DMS53 treated with DMSO at 0.1 percent for 48 hours (cell line): ENCODE data around the gene ZNF618.

ENCODE experiments used
- DNase-seq: peaks from one replicate; lab custom pipeline; 2025; ENCODE audit not compliant: unreplicated experiment; lab: John Stamatoyannopoulos, UW

ZNF618 gene

DNA sequence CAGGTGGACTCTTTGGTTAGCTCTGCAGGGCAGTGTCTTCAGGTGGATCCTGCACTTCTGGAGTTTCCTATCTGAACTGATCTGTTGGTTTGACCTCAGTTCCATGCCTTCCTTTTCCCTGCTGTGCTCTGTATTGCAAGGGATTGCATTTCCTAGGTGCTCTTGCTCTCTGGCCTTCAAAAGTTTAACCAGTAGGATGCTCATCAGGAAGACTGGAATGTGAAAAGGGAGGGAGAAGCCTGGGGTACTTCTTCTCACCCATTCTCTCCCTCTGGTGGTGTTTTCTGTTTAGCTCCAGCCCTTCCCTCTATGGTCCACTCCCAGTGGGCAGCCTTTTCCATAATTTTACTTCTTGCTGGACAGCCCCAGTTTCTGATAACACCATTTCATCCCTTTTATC is 78.5 kb downstream of the ZNF618 start:
- no peak for DNase-seq

DNA sequence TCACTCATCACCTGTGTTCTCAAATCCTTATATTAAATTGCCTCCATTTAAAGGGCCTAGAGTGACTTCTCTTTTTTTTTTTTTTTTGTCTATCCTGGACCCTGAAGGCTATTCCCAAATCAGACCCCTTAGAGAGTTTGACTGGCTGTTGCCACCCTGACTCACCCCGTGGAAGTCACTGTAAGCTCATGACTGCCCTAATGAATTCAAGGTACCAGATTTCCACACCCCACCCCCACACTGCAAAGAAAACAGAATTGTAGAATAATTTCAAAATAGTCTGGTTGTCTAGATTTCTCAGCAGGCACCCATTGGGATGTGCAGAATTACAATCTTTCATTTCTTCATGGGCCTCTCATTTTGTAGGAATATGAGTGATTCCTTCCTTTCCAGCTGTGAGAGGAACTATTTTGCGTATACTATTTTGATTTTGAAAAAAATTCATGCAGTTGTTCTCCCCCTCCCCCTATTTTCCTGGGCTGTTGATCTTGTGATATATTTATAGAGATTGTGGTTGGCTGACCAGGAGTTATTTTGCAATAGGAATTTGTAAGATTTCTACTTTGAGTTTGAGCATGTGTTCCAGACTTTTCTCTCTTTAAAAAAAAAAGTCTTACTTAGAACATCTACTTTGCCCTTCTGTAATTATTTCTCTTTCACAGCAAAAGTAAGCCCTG is 79.1 kb downstream of the ZNF618 start:
- no peak for DNase-seq

DNA sequence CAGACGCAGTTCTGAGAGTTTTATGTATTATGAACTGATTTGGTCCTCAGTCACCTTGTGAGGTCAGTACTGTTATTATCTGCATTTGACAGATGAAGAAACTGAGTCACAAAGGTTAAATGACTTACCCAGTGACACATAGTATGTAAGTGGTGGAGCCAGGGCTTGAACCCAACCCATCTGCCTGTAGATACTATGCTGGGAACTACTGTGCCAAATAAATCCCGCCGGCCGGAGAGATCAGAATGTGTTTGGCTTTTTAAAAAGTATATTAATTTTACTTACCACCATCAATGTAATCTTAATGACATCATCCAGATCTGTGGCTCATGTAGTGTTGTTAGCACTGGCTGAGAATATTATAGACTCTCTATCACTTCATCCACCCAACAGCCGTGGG is 80.8 kb downstream of the ZNF618 start:
- no peak for DNase-seq

DNA sequence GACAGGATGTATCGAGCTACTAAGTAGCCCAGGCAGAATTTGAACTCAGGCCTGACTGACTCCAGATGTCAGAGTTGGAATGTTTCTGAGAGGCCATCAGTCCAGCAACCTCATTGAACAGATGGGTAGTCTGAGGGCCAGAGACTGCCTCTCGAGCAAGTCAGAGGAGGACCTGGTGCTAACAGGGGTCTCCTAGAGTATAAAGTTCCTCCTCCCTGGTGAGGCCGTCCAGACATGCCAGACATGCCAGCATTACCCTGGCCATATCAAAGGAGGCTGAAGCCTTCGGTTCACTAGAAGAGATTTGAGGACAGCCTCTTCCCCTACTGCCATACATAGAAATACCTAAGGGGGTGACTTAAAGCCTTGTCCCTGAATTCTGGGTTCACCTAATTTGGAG is 81.2 kb downstream of the ZNF618 start:
- DNase-seq, result no peak

DNA sequence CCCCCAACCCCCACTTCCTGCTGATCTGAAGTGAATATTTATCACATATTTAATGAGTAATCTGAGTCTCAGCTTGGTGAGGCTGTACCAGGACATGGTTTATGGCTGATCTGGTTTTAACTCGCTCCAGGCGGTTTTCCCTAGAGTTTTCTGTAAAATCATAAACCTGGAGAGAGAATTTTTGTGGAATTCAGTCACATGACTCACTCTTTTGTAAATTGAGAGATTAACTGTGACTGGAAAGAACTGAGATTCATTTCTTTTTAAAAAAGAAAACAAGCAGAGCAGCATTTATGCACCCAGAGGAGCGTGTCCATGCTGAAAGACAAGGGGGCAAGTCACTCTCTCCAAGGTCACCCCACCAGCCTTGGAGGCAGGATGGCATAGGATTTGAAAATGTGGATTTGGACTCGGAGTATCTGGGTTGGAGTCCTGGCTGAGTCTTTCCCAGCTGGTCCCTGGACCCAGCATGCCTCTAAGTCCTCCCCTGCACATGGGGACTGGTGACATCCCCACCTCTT is 81.8 kb downstream of the ZNF618 start:
- DNase-seq, result no peak

DNA sequence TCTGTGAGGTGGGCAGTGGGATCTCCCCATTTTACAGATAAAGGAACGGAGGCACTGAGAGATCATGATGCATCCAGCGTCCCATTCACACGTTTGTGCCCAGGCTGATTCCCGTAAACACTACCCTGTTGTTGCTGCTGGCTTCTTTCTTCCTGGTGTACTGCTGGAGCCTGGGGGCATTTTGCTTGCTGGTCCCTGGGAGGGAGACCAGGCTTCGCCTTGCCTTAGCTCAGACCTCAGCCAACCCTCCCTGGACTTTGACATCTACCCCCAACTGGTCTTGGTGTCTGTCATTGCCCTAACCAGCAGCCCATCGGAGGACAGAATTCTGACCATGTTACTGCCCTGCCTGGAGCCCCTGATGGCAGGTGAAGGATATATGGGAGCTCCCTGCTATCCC is 82.4 kb downstream of the ZNF618 start:
- DNase-seq, result no peak

DNA sequence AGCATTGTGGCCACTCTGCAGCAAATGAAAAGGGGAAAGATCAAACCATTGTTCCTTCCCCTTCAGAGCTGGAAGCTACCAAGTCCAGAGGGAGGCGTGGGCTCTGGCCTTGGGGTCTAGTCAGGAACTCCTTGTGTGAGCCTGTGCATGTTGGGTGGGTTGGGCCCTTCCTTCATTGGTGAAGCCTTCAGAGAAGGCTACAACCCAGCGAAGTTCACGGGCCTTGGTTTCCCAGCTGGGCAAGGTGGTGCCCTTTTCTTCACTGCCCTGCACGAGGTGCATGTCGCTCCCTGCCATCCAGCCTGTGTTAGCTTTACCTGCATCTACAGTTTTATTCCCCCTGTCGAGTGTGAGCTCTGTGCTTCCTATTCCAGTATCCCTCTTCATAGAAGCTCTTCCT is 84.7 kb downstream of the ZNF618 start:
- no peak for DNase-seq

DNA sequence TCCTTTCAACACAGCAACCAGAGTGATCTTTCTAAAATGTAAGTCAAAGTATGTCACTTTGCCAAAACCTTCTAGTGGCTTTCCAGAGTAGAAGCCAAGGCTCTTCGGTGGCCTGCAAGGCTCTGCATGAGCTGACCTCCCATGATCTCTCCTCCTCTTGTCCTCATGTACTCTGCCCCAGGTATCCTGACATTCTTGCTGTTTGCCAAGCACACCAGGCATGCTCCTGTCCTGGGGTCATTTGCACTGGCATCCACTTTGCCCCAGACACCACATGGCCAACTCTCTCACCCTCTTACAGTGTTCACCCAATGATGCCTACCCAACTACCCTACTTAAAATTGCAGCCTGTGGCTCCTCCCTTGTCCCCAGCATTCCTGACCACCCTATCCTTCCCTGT is 86.3 kb downstream of the ZNF618 start:
- DNase-seq, result no peak

DNA sequence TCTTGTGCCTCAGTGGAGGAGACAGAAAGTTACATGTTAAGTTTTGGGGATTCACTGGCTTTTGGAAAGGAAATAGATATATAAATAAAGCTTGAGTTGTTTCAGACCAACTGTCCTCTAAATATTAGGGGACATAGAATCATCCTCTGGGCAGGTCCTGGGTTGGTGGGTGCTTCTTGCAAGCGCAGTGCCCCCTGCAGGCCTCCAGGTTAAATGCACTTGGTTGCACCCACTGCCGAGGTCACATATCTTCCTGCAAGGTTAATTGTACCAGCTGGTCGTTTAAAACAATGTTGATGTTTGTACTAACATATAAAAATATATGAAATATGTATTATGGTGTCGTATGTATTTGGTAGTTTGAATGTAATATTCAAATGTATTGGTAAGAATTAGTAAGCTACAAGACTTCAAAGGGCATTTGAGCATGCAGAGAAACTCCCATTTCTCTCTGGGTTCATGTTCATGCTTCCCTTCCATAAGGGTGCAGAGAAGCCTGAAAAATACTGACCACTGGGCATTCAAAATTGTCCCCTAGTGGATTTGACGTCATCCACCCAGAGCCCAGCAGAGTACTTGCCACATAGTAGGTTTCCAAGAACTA is 87.0 kb downstream of the ZNF618 start:
- peak; percentile 36 for DNase-seq

DNA sequence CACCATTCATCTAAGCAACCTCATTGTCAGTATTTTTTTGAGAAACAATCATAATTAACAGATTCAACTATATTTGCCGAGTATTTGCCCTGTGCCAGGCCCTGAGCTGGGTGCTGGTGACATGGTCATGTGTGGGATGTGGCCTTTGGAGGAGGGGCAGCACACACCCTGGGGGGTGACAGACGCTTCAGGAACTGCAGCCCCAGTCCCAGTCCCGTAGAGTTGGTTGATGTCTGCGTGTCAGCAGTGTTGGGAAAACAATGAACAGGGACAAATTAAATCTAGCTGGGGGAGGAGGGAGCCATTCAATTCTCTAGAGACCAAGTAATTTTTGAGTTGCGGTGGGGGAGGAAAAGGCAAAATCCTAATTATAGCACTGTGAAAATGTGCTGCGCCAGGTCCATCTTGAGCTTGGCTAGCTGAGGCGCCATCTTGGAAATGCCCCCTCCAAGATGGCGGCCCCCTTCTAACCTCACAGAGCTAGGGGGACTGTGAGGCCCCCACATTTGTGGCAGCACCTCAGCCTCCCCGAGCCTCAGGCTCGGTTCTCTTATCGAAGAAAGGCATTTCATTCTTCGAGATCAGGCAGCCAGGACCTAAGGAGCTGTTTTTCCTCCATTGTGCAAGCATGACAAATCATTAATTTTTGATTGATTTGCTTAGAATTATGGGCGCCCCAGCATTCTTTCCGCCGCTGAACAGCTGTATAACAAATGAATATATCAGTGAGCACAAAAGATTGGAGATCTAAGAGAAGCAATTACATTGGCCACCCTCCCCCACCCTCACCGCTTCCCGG is 87.8 kb downstream of the ZNF618 start:
- DNase-seq, result no peak

DNA sequence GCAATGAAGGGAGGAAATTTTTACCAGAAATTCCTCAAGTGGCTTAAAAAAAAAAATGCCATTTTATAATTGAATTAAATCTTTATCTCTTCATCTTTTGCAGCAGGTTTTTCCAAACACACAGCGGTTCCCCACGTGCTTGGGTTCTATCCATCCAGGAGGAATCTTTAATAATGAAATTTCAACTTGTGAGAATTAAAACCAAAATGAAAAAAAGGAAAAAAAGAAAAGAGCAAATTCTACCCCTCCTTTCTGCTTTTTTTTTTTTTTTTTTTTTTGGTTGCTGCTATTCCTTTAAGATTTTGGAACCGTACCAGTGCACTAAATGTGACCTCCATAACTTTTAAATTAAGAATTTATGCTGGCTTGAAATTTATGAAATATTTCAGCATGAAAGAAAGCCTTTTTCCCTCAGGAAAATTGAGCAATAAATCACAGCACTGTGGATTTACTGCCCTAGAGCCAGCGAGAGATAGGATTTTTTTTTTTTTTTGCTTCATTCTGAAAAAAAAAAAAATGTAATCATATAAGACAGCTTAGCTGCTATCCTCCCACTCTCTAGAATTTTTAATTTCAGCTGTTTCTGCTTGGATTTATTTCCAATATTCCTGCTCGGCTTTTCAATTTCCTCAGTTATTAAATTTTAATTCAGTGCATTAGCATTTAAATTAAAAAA is 88.5 kb downstream of the ZNF618 start:
- DNase-seq, result no peak

DNA sequence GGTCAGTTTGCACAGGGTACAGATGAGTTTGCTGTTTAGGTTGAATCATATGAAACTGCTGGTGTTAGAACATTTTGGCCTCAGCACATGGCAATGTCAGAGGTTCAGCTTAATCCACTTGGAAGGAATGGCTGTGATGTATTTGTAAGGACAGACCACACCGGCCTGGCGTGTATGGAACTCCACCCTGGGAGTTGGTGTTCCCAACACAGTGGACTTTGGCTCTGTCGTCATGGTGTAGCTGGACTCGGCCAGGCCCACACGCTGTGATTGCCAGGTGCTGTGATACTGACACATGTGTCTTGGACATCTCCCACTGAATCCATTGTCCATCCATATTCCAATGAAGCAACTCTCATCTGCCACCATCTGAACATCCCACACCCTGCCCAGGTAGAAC is 90.3 kb downstream of the ZNF618 start:
- DNase-seq, result no peak

DNA sequence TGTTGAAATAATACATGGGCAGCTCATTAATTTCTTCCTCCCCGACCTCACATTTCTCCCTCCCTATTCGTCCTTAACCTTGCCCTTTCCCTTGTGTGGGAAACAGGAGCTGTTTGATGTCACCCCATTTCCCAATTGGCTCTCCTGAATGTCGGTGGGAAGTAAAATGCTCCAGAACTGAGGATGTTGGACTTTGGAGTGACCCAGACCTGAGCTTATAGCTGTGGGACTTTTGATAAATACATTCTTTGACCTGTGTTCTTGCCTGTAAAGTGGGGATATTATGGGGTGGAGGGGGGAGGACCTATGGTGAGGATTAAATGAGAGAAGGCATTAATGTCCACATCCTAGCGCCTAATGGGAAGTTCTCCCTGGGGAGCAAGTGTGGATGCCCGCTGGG is 91.3 kb downstream of the ZNF618 start:
- DNase-seq, result no peak

DNA sequence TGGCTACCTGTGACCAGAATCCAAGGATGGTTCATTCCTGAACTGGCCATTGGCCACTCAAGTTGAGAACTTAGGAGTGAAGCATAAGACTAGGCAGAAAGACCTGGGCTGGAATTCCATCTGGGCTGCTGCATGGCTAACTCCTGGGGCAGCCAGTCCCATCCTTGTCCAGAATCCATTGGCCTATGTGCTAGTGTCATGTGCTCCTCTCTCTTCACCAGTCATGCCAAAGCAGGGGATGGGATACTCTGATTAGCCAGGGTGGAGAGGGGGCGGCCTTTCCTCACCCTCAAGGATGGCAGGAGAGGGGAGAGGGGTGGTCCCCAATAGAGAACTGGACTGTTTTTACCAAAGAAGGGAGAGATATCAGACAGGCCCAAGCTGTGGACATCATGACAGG is 93.2 kb downstream of the ZNF618 start:
- DNase-seq, result no peak

DNA sequence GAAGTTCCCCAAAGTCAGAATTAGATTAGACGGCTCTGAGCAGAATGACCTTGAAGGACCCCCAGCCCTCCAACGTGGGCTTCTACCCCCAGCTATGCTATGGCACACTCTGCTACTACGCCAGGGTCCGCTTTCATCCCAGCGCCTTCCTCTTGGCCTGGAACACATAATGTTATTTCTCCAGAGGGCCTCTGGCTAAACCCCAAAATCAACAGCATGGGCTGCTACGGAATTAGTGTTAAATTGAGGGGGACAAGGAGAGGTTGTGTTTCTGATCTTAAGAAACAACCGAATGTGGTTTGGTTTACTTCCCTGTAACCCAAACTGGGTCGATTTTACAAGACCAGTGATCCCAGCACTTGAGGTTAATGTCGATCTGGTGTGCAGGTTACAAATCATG is 97.1 kb downstream of the ZNF618 start:
- no peak for DNase-seq

DNA sequence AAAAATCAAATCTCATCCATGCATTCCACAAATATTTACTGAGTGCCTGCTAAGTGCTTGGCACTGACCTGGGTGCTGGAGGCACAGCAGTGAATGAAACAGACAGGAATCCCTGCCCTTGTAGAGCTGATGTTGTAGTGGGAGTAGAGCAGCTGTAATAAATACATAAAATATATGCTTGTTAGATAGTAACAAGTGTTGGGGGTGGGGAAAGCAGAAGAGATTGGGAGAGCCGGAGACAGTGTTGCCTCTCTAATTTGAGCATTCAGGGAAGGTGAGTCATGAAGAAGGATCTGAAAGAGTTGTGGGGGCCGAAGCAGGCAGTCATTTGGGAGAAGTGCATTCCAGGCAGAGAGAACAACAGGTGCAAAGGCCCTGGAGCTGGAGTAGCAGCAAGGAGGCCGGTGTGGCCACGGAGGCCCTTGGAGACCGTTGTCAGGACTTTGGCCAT is 97.9 kb downstream of the ZNF618 start:
- no peak for DNase-seq

DNA sequence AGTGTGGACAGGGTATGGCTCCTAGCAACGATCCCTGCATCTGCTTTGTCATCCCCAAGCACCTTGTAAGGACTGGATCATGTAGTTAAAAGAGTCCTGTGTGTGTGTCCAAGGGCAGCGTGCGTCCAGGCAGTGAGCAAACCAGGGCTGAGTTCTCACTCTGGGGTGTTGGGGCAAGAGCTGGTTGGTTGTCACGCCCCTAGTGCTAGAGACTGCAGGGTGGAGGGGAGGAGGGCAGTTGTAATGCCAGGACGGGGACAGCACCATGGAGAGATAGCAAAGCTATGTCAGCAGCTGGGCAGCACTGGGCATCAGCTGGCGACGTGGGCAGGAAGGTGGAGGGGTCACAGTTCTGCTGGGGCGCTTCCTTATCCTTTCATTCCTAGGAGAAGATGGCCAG is 100.8 kb downstream of the ZNF618 start:
- DNase-seq, result no peak

DNA sequence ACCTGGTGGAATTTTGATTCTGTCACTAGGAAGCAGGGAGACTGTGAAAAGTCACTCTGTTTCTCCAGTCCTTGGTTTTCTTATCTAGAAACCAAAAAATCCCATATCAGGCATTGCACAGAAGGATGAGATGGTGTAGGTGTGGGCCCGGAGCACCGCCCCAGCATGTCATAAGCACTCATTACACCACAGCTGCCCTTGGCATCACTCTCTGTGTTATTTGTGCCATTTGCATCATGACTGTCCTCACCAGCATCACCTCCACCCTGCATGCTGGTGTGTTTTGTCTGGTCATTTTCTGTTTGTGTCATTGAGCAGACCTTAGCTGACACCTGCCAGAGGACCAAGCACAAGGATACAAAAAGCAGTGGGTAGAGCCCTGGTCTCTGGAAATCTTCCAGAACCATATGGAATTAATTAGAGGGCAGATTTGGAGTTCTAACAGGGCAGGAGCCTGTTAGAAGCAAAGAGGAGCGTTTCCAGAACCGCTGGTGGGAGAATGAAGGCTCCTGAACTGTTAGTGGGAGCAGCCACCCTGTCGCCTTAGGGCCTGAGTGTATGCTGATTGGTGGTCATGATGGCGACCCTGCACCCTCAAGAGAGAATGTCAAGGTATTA is 102.7 kb downstream of the ZNF618 start:
- no peak for DNase-seq

DNA sequence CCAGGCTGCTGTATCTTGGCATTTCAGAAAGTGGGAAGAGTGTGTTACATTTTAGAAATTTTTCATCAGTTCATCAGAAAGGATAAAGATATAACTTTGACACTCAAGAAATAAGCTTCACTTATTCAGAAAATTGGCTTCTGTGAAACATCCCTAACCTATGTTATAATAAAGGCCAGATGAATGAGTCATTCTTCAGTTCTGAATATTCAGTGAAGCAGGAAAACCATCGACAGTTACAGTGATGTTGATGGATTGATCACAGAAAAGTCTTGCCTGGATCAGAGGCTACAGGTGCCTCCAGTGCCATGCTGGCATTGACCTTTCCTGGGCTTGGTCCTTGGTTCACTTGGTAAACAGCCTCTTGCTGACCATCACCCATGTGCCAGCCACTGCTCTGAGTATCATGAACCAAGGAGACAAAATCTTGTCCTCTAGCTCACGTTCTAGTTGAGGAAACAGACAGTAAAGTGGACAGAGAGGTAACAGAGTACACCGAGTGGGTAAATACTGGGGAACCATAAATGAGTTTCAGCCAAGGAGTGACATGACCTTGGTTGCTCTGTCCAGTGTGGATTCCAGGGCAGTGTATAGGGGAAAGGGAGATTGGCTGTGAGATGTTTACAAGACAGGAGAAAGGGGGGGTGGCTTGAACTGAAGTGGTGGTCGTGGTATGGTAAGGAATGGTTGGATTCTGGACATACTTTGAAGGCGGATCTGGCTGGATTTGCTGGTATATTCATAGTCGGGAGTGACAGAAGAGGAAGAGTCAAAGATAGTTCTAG is 103.4 kb downstream of the ZNF618 start:
- no peak for DNase-seq

DNA sequence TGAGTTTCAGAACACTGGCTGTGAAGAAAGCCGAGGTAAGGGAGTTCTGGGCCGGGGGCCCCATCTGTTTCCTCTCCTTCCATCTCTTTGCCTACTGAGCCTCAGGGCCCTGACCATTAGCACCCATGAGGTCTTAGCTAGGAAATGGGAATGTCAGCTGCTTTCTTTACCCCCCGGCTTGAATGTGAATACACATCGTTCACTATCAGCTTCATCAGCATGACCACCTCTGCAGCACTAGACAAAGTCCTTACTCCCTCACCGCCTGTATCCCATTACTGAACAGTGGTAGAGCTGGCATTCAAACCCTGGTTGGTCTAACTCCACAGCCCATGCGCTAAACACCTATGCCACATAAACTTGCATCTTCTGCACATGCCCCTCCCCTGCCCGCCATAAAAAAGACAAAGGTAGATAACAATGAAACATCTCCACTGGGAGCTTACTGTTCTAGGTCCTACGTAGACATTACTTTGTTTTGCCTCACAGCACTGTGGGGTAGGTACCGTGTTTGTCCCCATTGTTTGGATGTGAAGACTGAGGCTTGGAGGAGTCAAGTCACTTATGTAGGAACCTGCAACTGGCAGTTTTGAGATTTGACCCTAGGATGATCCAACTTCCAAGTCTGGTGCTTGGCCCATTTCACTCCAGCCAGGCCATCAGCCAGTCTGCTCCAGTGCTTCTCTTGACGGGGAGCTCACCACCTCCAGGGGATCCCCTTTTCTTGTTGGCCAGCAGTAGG is 108.7 kb downstream of the ZNF618 start:
- DNase-seq, result no peak
